Measurements from ENCODE around the gene TNFAIP8.

TNFAIP8 gene

DNA sequence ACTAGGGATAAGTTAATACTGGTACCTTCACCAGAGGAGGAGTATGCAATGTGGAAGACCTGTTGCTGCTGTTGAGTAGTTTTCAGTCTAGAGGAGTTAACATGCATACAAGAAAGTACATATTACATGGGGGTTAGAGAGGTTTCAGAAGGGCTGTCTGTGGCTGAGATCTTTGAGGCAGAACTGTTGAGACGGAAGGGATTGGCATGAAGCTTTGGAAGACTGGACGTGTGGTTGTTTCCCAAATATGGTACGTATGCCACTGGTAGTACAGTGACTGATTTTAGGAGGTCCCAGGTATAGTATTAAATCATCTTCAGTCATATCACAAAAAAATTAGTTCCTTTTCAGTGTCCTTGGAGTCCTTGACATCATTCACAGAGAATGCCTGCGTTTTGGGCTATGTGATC, 17.6 kb downstream of the TNFAIP8 start:
- DNase-seq: no peak

DNA sequence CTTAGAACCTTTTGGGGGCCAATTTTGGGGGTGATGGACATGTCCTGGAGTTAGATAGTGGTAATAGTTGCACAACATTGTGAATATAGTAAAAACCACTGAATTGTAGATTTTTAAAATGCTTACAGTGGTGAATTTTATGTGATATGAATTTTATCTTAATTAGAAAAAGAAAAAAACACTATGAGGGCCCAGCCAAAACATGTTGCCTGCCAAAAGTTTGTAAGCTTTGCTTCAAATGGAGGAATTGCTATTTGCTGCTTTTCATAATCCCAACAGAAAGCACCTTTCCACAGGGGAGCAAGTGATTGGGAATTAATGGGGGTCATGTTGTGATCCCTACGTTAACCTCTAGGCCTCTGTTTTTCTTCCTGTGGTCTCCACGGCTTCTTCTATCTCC, 19.1 kb downstream of the TNFAIP8 start:
- no peak for DNase-seq

DNA sequence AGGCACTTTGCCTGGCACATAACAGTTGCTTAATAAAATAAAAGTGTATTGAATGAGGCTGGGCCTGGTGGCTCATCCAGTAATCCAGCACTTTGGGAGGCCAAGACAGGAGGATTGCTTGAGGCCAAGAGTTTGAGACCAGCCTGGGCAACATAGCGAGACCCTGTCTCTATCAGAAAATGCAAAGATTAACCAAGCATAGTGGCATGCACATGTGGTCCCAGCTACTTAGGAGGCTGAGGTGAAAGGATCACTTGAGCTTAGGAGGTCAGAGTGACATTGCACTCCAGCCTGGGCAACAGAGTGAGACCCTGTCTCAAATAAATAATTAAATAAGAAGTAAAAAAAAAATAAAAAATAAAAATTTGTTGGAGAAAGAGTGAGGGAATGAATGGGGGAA, 21.2 kb downstream of the TNFAIP8 start:
- no peak for DNase-seq

DNA sequence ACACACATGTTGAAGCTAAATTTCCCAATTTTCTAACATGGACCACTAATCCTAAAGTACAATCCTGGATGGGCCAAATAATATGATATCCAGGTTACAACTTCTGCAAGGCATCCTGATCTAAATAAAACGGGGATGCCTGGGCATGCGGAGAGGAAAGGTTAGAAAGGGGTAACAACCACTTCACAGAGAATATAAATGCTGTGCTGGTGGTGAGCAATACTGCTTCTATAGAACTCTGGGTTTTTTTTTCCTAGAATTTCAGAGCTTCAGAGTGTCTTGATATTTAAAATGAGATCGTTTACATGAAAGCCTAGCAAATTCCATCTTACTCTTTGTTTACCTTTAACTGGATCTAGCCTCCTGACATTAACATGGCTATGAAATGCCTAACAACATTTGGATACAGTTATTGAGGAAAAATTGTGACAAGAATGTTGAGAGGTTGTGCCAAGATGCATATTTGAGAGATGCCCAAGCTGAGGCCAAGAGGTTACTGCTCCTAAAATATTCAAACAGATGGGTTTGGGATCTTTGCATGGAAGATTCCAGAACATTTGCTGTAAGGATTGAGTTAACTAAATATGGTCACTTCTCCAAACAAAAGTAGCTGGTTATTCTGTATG, 22.4 kb downstream of the TNFAIP8 start:
- DNase-seq: no peak

DNA sequence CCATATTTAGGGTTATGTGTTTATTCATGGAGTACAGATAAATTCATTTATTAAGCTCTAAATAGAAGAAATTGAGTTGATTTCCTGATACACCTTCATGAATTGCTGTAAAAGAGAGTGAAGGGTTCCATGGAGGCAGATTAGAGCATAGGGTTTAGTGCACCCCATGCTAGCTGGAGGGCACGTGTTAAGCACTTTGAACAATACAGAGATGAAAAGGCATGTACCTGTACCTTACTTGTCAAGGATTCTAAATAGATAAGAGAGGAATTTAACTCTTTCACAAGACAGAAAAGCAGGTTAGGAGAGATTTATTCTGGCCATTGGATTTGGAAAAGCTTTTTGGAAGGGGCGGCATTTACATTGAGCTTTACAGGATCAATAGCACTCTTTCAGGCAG, 23.3 kb downstream of the TNFAIP8 start:
- DNase-seq: no peak

DNA sequence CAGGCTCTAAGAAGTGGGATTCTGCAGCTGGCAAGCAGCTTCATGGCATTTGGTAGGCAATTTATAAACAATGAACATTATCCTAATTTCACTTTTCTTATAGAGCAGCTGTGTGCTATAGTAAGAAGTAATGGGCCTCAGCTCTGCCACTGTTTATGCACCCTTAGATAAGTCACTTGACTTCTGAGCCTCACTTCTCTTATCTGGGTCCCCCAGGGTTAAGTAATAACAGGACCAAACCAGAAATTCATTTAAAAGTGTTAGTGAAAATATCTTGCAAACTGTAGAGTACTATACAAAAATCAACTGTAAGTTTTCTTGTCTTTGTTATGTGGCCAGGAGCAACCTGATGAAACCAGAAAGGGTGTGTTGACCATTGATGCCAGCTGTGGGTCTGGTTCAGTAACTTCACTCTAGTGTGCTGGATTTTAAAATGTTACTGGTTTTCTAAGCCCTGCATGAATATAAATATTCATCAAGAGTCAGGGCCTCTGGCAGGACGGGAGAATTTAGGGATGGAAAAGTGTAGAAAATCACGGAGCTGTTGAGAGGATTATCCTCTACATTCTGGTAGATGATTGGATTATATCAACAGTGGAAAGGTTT, 24.2 kb downstream of the TNFAIP8 start:
- peak in 1 of 2 experiments; percentile 21 for DNase-seq

DNA sequence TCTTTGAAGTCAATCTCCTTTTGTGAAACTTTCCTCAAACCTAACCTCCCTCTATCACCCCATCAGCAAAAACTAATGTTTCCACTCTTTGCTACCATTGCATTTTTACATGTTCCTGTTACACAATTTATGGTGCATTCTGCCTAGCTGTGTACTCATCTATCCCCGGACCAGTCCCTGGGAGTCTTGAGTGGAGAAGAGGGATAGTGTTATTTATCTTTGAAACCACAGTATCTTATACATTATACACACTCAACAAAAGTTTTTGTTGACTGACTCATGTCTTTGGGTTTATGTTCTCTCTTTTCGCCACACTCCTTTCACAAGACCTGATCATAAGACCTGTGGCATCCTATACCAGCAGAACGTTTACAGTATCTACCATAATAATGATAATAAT, 26.4 kb downstream of the TNFAIP8 start:
- DNase-seq: no peak

DNA sequence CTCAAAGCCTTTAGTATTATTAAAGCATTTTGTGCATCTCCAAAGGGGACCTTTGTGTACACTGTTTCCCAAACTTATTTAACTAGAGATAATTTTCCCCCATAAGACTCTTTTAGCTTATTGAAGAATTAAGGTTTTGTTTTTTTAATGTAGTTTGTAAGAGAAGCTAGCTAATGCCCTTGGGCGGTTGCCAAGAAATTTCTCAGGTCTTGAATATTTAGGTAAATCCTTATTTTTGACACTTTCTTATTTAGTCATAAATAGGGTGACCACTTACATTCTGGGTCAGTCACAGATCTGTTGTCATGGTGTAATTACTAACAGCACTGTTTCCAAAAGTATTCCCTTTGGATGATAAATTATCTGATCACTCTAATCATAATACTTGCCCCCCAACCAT, 27.2 kb downstream of the TNFAIP8 start:
- DNase-seq: no peak

DNA sequence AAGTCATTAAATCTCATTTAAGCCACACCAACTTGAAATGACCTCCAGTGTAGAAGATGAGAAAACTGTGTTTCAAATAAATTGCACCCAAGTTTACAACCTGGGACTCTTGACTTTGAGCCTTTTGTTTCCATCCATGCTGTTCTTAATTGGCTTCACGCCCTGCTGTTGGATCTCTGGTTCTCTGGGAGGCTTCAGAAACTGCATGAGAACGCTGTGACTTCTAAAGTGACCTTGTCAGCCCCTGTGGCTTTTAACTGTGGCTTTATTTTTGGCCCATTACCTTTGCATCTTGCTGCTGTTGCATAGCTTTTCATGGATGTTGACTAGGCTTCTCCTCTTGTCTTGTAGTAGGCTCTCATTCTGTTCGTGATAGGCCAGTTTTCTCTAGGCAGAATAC, 29.3 kb downstream of the TNFAIP8 start:
- DNase-seq: no peak

DNA sequence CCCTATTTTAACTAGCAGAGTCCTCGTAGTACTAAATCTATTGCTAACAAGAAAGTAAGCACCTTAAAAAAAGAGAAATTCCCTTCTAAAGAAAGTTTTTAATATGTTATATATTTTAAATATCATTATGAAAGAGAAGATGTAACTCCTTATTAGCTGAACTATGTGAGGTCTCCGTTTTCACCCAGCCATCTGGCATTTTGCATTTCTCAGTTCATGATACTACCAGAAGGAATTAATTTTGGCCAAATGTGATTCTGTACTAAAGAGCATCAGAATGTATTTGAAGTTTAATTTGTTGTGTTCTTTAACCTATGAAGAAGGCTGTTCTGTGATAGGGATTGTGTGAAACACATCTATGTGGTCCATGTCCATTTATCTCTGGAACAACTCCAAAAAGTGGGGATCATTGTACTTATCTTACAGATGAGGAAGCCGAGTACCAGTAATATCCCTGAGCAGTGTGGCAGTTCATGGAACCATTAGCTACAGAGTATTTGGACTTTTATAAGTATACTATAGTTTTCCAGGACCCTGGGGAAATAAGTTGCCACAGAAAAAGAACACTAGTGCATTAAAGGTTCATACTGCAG, 29.8 kb downstream of the TNFAIP8 start:
- peak in 1 of 2 experiments; percentile 40 for DNase-seq

DNA sequence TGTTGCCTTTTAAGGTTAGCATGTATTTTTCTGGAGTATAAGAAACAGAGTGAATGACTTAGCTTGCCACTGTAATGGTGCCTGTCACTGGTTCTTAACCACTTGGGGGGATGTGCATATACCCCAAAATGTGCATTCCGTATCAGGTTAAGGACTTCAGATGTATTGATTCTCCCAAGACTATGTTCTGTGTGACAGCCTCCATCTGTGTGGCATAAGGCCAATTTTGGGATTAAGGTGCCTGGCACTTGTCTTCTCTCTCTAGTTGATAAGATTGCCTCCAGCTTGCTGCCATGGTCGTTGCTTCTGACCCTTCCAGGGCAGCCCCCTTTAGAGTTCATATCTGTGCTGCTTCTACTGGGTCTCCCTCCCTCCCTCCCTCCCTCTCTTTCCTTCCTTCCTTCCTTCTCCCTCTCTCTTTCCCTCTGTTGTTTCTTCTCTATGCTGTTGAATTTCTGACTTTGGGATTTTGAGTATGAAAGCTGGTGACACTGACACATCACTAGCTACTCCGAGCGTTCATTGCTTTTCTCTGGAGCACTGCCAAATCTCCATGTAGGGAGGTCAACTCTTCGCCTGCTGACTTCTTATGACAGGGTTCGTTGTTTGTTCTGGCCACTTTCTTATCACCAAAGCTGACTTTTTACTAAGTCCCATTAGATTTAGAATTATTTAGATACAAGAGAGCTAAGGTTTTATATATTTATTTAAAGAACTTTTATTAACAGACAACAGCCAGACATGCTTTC, 31.0 kb downstream of the TNFAIP8 start:
- peak in 1 of 2 experiments; percentile 58 for DNase-seq

DNA sequence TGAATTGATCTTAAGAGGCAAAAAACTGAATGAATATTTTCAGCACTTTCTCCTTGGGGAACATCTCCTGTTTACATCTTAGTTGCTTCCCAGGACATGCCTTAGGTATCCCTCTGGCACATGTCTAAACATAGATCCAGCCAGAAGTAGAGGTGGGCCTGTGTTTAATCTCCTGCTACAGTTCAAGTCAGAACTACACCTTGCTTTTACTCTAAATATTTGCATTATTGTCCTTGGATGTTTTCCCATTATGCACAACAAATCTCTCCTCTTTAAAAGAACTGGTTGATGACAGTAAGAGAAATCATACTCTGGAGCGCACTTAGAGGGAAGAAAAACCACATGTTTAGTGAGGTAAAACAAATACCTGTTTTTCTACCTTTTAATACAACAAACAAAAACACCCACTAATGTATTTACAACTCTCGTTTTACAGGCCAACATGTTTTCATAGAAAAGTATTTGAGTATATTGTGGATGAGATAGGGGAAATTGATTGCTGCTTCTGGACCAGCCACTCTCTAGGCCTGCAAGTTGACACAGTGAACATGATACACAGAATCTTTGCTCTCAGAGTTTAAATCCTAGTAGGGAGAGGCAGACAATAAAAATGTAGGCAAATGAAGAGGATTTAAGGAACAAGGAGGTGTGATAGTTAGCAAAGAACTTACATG, 32.3 kb downstream of the TNFAIP8 start:
- no peak for DNase-seq

DNA sequence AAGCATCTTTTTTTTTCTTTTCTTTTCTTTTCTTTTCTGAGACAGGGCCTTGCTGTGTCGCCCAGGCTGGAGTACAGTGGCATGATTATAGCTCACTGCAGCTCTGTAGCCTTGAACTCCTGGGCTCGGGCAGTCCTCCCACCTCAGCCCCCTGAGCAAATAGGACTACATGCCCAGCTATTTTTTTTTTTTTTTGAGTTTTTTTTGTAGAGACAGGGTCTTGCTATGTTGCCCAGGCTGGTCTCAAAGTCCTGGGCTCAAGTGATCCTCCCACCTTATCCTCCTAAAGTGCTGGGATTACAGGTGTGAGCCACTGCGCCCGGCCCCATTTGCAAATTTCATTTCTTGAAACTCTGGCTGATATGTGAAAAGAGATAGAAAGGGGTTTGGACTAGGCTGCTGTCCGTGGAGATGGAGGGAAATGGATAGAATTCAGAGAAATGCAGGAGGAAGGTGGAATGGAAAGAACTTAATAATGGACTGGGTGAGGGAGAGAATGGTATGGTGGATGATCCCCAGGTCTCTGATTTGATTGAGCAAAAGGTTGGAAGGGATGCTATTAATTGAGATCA, 32.9 kb downstream of the TNFAIP8 start:
- no peak for DNase-seq

DNA sequence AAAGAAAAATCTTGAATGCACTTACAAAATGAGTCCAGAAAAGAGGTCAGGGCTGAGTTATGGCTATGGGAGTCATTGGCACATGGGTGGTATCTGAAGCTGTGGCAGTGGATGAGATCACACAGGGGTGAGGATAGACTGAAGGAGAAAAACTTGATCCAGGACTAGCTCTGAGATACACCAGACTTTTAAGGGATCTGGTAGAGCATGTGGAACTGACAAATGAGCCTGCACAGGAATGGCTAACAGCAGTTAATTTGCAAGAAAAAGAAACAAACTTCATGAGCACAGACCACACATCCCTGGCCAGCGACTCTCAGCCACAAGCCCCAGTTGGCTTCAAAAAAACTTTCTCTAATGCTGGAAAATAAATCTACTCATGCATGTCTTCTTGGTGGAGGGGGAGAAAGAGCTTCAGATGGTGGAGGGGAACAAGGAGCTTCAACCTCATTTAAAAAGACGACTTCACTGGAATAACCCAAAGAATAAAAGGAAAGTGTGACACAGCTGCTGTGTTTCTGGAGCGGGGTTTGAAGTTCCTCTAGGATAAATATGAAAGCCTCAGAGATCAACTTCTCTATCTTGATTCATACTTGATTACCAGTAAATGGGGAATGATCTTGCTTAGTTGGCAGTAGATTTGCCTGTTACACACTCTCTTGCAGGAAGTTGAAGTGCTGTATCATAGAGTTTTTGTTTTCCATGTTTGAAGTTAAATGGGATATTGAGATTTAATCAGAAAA, 33.6 kb downstream of the TNFAIP8 start:
- DNase-seq: no peak

DNA sequence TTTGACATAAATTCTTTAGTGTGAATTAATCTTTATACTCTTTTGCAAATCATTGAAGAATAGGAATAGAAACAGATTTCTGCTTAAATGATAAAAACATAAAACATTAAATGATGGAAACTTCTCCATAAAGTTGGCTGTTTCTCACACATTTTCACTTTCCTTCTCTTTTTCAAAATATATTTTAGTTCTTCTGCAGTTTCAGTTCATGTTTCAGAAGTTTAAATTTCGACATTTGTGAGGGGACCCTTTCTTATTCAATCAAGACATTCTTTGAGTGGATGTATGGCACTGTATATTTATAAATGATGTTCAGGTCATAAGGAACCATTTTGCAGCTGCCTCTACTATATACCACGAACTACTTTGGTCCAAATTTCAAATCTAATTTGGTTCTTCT, 34.6 kb downstream of the TNFAIP8 start:
- DNase-seq: no peak

DNA sequence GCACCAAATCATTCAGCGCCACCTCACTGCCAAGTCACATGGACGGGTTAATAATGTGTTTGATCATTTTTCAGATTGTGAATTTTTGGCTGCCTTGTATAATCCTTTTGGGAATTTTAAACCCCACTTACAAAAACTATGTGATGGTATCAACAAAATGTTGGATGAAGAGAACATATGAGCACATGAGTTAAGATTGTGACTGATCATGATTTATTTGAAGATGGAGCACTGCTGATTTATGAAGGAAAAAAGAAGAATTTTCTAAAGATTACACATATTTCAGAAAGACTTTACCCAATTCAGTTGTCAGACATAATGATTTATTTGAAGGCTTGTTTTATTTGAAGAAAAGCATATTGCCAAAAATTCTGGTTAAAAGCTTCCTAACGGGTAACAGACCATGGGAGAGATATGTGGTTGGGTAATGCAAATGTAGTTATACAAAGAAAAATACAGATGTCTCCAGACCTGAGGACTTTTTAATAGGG, 37.4 kb downstream of the TNFAIP8 start:
- DNase-seq: no peak

DNA sequence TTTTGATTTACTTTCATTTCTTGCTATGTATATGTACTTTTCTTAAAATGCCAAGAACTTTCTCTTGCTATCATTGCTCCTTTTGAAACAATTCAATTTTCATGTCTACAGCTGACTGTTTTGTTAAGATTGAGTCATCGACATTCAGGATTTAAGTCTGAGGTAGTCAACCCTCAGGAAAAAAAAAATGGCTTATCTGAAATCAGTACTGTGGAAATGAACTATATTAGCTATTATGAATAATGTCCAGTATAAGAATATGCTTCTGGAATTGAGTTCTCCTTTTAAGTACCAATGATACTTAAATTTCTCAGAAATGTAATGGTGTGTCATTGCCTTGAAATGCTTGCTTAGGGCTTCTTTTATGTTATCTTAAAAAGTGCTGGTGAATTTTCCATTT, 37.9 kb downstream of the TNFAIP8 start:
- DNase-seq: no peak

DNA sequence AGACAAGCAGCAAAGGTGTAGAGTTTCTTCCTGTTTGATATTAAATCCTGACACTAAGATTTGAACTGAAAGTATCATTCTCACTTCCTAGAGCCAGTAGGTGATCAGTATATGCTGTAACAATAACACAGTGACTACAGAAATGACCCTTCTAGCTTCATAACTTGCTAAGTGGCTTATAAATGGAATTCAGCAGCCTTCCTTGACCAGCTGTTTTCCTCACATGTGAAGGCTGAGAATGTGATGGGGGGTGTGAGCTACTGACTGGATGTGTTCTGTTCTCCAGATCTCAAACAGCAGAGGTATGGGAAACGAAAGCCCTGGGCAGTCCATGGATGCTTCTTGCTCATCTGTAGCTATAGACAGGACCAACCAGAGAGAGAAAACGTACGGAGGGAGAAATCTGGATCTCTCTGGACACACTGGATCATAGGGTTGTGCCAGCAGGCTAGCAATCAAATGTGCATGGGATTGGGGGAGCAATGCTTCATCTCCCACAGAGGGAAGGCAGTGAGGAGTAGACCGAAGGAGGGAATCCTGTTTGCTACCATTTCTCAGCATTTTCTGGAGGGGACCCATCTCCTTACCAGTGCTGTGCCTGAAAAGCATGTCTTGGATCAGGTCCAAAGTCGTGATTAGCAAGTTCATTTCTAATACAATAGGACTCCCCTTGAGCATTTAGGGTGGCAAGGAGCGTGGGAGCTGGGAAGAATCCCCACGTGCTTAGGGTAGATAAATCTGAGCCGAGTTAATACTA, 39.4 kb downstream of the TNFAIP8 start:
- DNase-seq: no peak

DNA sequence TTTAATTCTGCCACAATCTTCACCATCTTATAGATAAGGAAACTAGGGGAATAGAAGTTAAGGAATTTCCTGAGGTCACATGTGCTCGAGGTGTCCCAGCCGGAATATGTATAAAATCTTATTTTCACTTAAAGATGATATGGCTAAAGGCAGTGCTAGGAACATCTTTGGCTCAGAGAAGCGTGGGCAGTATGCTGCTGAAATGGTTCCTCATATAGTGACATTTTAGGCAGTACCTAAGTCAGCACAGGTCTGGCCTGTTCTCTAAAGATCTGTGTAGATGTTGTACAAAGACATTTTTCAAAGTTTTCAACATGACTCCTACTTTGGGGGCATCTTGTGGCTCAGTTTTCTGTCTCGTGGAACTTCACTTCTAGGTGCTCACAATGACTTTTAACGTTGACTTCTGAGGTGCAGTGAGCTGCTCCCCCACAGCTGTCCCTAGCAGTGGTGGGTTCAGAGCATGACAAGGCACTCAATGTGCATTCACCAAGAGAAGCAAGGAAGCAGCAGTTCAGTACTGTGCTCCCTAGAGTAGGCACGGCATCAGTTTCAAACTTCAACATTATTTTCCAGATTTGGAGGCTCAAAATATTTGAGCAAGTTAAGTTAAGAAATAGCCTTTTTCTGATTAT, 40.3 kb downstream of the TNFAIP8 start:
- no peak for DNase-seq

DNA sequence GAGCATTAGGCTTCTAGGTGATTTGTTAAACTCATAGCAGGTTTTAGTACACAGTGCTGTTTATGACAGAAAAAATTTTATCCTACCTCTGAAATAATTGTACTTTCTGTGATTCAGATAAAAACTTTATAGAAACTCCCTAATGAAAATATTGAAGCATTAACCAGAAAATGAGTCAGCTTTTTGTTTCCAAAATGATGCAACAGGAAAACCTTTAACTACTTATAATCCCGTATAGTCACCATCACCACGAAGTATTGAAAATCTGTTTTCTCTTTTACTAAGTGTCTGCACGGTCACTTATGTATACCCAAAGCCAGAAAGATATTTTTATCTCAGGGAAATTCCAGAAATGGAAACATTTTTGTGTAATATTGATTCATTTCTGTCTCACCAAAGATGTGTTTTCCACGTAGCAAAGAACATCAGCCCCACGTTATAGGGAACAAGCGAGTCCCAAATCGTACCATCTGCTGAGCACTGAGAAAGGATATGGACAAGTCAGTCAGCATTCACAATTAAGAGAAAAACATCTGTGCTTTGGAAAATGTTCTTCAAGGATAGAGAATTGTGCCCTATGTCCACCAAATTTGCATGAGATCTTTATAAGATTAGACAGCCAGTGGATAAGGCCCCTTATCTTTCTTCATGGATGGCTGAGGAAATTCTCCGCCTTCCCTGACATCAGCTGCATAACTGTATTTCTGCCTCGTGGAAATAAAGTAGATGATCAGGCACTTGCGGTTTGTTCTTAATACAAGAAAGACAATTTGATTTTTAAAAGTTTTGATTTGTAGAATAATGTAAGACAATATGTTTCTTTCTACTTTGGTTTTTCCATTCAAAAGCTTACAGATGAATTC, 41.9 kb downstream of the TNFAIP8 start:
- no peak for DNase-seq
